ENCODE data around the gene VAV2. TPM values are rescaled to one million over a fixed set of nuclear protein-coding genes. Genes with fewer than 3 reads are reported as not detected.

VAV2 gene
- total RNA-seq, 1 donor from 2014 or later = 61.9 TPM

DNA sequence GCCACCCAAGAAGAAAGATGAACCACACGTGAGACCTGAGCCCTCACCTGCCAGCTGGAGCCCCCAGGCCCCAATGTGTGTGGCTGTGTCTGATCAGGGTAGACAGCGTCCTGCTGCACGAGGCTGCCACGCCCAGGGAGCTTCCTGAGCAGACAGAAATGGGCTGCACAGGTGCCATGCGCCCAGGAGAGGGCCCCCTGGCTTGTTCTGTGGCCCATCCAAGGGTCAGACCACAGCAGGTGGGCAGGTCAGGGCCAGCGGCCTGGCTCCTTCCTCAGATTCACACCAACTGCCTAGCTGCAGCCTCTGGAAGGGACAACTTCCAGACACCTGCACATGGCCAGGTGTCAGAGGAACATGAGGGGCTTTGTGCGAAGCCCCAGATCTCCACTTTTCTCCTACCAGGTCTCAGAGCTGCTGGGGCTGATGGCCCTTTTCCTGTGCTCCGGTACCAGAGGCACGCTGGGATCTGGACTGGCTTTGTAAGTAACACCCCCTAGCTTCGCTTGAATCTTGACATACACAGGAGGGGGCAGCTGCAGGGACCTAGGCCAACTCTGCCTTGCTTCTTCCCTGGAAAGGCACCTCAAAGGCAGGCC, 264.7 kb downstream of the VAV2 start:
- no peaks in the 10 kb centered on the region for H3K4me1 Mint-ChIP-seq
- peaks cover 9% of the 10 kb centered on the region for H3K9me3 Mint-ChIP-seq
- H3K27ac Mint-ChIP-seq = no peak overlapping the region
- TF ChIP-seq, protein P1, sequence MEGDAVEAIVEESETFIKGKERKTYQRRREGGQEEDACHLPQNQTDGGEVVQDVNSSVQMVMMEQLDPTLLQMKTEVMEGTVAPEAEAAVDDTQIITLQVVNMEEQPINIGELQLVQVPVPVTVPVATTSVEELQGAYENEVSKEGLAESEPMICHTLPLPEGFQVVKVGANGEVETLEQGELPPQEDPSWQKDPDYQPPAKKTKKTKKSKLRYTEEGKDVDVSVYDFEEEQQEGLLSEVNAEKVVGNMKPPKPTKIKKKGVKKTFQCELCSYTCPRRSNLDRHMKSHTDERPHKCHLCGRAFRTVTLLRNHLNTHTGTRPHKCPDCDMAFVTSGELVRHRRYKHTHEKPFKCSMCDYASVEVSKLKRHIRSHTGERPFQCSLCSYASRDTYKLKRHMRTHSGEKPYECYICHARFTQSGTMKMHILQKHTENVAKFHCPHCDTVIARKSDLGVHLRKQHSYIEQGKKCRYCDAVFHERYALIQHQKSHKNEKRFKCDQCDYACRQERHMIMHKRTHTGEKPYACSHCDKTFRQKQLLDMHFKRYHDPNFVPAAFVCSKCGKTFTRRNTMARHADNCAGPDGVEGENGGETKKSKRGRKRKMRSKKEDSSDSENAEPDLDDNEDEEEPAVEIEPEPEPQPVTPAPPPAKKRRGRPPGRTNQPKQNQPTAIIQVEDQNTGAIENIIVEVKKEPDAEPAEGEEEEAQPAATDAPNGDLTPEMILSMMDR (IDR thresholded peaks at IDR 0.05; ENCODE audit: unreplicated experiment) = no peak
- no peak for DNase-seq (ENCODE audit: low spot score in 2 of 2, unreplicated experiment in 2 of 2)
- no peaks in the 10 kb centered on the region for H3K36me3 Mint-ChIP-seq
- H3K4me3 Mint-ChIP-seq = no peak overlapping the region
- peaks cover 9% of the 10 kb centered on the region for H3K27me3 Mint-ChIP-seq (ENCODE audit: low read depth)

DNA sequence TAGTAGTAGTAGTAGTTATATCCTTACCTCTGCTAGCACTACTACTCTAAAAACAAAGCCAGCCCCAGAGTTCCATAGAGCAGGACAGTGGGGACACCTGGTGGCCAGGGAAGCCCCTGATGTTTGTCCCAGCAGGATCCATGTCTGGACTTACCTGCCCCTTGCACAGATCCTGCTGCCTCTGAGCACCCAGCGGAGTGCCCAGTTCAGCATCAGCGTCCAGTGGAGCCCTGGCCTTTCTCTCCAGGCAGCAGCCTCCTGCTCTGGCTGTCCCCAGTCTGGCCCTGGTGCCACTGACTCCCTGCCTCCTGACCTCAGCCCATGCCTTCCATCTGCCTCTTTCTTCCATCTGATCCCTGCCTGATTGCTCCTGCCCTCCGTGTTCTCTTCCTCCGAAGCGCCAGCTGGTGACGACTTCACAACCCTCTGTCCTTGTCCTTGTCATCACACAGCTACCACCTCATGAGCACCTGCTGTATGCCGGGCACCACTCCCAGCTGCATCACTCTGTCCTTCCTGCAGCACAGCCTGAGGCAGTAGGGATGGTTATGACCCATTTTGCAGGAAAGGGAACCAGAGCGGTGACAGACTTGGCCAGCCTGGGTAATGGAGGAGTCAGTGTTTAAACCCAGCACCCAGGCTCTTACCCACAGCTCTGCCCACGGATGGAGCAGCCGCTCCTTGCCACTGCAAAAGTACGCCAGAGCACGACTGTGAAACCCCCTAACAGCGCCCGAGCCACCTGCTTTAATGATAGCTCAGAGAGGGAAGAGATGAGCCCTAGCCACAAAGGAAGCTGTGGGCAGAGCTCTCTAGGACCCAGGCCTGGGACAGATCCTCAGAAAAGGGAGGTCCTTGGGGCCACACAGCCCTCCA, 265.5 kb downstream of the VAV2 start:
- Mint-ChIP-seq H3K36me3 (no peaks in the 10 kb centered on the region), H3K9me3 (peaks cover 9% of the 10 kb centered on the region), H3K27ac (no peak overlapping the region), H3K27me3 (ENCODE audit: low read depth) (peaks cover 9% of the 10 kb centered on the region), H3K4me1 (no peaks in the 10 kb centered on the region), H3K4me3 (no peak overlapping the region)
- DNase-seq (ENCODE audit: low spot score in 2 of 2, unreplicated experiment in 2 of 2) = peak; percentile 29 to 77
- TF ChIP-seq, protein P1 (IDR thresholded peaks at IDR 0.05; ENCODE audit: unreplicated experiment) = peak; percentile 51

DNA sequence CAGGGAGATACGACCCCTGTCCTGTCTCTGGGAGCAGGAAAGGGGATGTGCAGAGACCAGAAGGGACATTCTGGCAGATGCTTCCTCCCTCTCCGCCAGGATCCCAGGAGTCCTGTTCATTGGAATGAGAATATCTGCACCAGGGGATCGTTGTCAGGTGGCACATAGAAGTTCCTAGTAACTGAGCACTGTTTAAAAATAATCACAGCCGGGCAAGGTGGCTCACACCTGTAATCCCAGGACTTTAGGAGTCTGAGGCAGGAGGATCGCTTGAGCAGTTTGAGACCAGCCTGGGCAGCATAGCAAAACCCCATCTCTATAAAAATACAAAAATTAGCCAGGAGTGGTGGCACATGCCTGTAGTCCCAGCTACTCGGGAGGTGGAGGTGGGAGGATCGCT, 266.2 kb downstream of the VAV2 start:
- no peak for DNase-seq (ENCODE audit: low spot score in 2 of 2, unreplicated experiment in 2 of 2)
- Mint-ChIP-seq H3K4me3 (no peak overlapping the region), H3K4me1 (no peaks in the 10 kb centered on the region), H3K27me3 (ENCODE audit: low read depth) (peaks cover 9% of the 10 kb centered on the region), H3K36me3 (peaks cover 1% of the 10 kb centered on the region), H3K9me3 (peaks cover 10% of the 10 kb centered on the region), H3K27ac (no peak overlapping the region)
- TF ChIP-seq, protein P1 (IDR thresholded peaks at IDR 0.05; ENCODE audit: unreplicated experiment) = no peak

DNA sequence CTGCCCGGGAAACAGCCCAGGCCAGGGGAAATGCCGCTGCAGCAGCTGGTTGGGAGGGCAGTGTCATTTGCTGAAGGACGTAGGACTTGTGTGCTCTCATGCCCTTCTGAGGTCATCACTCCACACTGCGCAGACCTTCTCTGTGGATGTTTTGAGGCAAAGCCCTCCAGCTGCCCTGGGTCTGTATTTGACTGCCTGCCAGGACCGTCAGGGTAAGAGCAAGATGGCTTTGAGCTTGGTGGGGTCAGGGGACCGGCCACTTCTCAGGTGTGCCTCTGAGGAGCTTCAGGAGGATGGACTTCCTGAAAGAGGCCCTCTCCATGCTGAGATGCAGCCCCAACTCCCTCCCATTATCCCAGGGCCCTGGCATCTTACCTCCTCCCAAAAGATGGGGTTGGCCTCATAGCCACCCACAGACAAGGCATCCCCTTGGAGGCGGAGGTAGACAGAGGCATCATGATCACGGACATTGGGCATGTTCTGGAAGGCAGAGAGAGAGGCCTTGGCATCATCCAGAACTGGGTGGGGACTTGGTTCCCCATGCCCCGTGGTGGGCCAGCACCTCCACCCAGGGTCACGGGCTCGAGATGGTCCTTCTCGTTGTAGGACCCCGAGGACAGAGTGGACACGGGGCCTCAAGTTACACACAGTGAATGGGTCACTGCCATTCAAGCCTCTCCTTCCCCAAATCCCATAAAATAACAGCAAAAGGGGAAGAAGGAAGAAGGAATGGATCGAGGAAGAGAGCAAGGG, 273.4 kb downstream of the VAV2 start:
- Mint-ChIP-seq H3K4me1 (peaks cover 20% of the 10 kb centered on the region), H3K27ac (no peak overlapping the region), H3K36me3 (peaks cover 6% of the 10 kb centered on the region), H3K4me3 (no peak overlapping the region), H3K9me3 (peaks cover 11% of the 10 kb centered on the region), H3K27me3 (ENCODE audit: low read depth) (peaks cover 2% of the 10 kb centered on the region)
- TF ChIP-seq, protein P1 (IDR thresholded peaks at IDR 0.05; ENCODE audit: unreplicated experiment) = no peak
- no peak for DNase-seq (ENCODE audit: low spot score in 2 of 2, unreplicated experiment in 2 of 2)

DNA sequence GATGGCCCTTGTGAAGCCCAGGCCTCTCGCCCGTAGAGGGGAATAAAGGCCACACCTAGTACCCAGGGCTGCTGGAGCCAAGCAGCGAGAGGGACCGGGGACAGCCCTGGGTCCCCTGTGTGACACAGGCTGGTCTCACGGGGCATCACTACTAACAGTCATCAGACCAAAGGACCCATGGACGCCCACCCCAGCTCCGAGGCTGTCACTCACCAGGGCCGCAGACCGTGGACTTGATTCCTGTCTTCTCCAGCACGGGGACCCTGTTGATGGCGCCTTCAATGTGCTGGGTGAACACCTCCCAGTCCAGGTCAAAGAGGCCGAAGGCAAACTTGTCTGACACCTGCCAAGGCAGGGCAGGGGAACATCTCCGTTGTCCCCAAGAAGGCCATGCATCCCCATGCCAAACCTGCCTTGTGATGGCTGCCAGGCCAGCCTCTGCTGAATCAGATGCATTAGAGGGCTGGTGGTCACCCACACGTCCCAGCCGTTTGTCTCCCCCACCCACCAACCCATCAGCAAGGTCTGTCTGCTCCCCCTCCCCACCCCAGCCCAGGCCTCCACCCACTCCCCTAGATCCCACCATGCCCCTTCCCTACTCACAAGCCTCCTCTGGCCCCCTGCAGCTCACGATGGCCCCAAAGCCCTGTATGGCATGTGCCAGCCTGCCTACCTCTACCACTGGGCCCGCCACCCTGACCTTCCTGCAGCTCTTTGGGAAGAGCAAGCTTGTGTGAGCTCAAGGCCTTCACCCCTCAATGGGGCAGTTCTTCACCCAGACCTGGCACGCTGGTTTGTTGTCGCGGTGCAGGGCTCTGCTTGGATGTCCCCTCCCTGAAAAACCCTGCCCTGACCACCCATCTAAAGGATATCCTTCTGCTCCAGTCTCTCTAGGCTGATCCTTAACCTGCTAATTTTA, 274.8 kb downstream of the VAV2 start:
- H3K27ac Mint-ChIP-seq = no peak overlapping the region
- peaks cover 7% of the 10 kb centered on the region for H3K9me3 Mint-ChIP-seq
- peaks cover 6% of the 10 kb centered on the region for H3K36me3 Mint-ChIP-seq
- TF ChIP-seq, protein P1 (IDR thresholded peaks at IDR 0.05; ENCODE audit: unreplicated experiment) = no peak
- no peak for DNase-seq (ENCODE audit: low spot score in 2 of 2, unreplicated experiment in 2 of 2)
- H3K4me1 Mint-ChIP-seq = peaks cover 25% of the 10 kb centered on the region
- H3K4me3 Mint-ChIP-seq = no peak overlapping the region
- no peaks in the 10 kb centered on the region for H3K27me3 Mint-ChIP-seq (ENCODE audit: low read depth)

Measured in mesothelial cell of epicardium (in vitro differentiated cells).